Subcutaneous adipose tissue (tissue), 4 donors: Measurements from ENCODE around the gene MLLT3. TPM values are rescaled to one million over a fixed set of nuclear protein-coding genes. Genes with fewer than 3 reads are reported as not detected.

ENCODE experiments used
- total RNA-seq, 4 donors: library from RNA; depleted of rRNA; stranded (reverse); fragments of >200 nt; gene quantifications; one replicate each; pipeline ENCODE4 v1.1.0, GENCODE V29; 2016
- TF ChIP-seq, protein P1 (sequence below): fragments of 450-650 bp; IDR thresholded peaks from one replicate; pipeline ENCODE4 v1.5.1; 2016; ENCODE audit warnings: low read depth, mild to moderate bottlenecking, control low read depth, antibody characterized with exemption, moderate library complexity

The MLLT3 gene
- total RNA-seq, 4 donors from 2014 or later: 10.2 to 15.3 (median 11.0) TPM

DNA sequence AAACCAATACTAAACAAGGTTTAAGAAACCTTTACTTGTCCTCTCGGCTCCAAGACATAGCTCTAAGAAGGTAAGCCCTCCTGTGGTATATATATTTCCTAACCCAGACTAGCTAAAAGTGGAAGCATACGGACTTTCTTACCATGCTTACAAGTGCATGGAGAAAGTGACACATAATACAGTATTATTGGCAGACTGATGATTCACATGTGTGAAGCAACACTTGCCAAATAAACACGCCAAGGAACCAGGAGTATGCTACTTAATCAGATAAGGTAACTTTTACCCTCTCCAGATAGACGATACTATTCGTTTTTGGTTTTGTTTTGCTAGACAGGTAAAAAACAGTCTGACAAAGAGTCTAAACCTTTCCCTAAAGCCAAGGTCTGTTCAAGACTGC lies 264.1 kb downstream of the MLLT3 start:
- TF ChIP-seq, protein P1, sequence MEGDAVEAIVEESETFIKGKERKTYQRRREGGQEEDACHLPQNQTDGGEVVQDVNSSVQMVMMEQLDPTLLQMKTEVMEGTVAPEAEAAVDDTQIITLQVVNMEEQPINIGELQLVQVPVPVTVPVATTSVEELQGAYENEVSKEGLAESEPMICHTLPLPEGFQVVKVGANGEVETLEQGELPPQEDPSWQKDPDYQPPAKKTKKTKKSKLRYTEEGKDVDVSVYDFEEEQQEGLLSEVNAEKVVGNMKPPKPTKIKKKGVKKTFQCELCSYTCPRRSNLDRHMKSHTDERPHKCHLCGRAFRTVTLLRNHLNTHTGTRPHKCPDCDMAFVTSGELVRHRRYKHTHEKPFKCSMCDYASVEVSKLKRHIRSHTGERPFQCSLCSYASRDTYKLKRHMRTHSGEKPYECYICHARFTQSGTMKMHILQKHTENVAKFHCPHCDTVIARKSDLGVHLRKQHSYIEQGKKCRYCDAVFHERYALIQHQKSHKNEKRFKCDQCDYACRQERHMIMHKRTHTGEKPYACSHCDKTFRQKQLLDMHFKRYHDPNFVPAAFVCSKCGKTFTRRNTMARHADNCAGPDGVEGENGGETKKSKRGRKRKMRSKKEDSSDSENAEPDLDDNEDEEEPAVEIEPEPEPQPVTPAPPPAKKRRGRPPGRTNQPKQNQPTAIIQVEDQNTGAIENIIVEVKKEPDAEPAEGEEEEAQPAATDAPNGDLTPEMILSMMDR: no peak

GRCh38 chr9:20357037-20357432 lies 265.3 kb downstream of the MLLT3 start:
- TF ChIP-seq, protein P1: no peak

DNA sequence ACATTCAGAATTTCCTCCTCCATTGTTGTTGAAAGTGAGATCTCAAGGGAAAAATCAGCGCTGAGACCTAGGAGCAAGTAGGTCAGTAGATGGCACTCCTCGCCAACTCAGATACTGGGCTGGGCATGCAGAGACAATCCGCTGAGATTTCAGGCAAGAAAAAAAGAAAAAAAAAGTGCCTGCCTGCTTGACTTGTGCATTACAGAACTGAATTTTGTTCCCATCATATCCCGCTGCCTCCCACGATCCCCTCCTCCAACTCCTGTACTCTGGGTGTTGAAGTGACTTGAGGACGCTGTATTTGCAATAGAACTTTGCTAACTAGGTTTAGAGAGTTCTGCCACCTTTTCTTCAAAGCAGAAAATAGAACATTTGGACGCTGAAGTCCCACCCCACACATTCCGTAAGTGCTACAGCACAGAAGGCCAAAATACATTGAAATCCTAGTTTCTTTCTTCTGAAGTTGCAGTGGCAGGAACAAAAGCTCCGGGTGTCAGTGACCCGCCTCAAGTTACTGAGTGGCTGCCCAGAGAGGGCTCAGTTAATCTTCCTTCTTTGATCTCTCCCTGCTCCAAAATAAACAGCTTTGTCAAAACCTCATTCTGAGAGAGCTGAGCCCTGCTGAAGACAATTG lies 265.8 kb downstream of the MLLT3 start:
- TF ChIP-seq, protein P1: no peak

DNA sequence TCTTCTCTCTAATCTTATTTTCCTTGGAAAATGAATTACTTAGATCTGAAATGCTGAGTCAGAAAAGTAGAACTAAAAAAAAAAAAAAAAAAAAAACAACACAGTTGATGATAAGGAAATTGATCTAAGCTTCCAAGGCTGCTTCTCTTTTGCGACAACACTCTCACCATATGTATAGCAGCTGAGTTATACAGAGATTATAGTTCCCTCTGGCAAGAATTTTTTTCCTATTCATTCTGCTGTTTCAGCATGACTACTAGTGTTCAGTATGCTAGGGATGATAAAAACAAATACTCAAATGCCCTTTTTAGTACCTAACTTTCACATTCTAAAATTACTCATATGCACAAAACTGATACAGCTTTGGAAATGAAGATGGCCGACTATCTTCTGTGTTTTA lies 267.3 kb downstream of the MLLT3 start:
- TF ChIP-seq, protein P1: no peak

DNA sequence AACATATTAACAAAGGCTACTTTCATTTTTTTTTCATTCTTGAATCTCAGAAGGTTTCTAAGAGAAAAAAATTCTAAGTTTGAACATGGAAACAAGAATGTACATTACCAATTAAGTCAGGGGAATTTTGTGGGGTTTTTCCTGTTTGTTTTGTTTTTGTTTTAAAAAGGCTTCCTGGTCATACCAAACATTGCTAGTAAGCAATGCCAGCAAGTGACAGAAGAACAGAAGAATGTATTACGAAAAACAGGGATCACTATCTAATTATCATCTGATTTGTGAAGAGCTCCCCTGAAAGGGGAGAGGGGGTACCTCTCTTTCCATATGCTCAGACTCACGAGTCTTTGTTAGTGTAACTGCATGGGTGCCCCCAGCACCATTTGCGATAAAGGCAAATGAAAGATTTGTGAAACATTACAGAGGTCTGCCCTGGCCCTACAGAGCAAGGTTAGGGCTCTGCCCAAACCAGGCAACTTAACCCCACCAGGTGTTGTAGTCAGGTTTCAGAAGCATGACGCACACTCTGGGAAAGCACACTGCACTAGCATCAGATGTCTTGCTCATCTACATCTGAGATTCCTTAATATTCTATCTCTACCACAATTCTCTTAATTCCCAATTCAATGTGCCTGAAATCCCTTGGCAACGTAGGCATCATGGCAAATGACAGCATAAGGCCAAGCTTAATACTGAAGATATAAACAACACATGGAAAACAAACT lies 268.2 kb downstream of the MLLT3 start:
- TF ChIP-seq, protein P1: no peak

DNA sequence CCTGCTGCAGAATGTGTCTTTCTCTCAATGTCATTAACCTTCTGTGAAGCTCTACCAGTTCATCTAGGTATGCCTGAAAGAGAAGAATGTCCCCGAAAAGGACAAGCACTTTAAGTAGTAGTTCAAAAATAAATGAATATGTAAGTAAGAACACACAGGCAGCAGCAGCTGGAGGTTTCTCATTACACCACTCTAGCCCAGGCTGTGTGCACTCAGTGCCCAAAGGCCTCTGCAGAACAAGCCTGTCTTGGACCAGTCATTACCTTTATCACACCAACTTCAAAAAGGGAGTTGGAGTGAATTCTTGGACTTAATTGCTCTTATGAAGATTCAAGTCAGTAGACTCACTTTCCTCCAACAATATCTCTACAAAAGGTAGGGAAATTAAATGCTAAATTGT lies 268.8 kb downstream of the MLLT3 start:
- TF ChIP-seq, protein P1: no peak

- TF ChIP-seq, protein P1: no peak
Measured at GRCh38 chr9:20352591-20352990, 269.7 kb downstream of the MLLT3 start.
